Kidney (tissue), 14 donors: ENCODE data around the gene MESP1. TPM values are rescaled to one million over a fixed set of nuclear protein-coding genes. Genes with fewer than 3 reads are reported as not detected.

Experiments used
- DNase-seq, 5 donors: peaks; one replicate each; pipeline ENCODE4 v3.0.0-alpha.2; 2013 to 2020
- FAIRE-seq: peaks from 2 replicates; lab custom pipeline; 2012; peaks lifted over from hg19 to GRCh38; lab: Jason Lieb, UNC
- H3K27ac ChIP-seq, 2 donors: one replicate each; pipeline ENCODE4 v1.7.0; 2013; ENCODE audit warnings: low read depth in 2 of 2, low read length in 2 of 2, inconsistent platforms in 1 of 2
- H3K27me3 ChIP-seq: one replicate; pipeline ENCODE4 v1.7.1; 2013; ENCODE audit warnings: low read length, inconsistent platforms; ENCODE audit not compliant: control insufficient read depth, insufficient read depth
- H3K36me3 ChIP-seq, 3 donors: one replicate each; pipeline versions ENCODE4 v1.7.0 to v1.7.1; 2013; ENCODE audit warnings: low read length in 3 of 3, control low read depth in 1 of 3, inconsistent platforms in 1 of 3; ENCODE audit not compliant: insufficient read depth in 3 of 3, control insufficient read depth in 2 of 3
- H3K4me1 ChIP-seq, 3 donors: one replicate each; pipeline versions ENCODE4 v1.7.0 to v1.7.1; 2013; ENCODE audit warnings: low read length in 3 of 3, inconsistent platforms in 1 of 3, low read depth in 1 of 3; ENCODE audit not compliant: control insufficient read depth in 2 of 3, insufficient read depth in 2 of 3
- H3K4me3 ChIP-seq, 3 donors: one replicate each; pipeline versions ENCODE4 v1.7.0 to v1.8.1; 2013; ENCODE audit warnings: low read length in 3 of 3, control low read depth in 1 of 3, inconsistent platforms in 1 of 3
- H3K9ac ChIP-seq, 3 donors: one replicate each; pipeline versions ENCODE4 v1.7.0 to v1.7.1; 2013; ENCODE audit warnings: low read length in 3 of 3, control low read depth in 1 of 3, inconsistent platforms in 1 of 3
- H3K9me3 ChIP-seq, 3 donors: one replicate each; pipeline versions ENCODE4 v1.7.0 to v1.7.1; 2013; ENCODE audit warnings: low read length in 3 of 3, control low read depth in 1 of 3, inconsistent platforms in 1 of 3; ENCODE audit not compliant: control insufficient read depth in 2 of 3, insufficient read depth in 1 of 3
- CTCF ChIP-seq: IDR thresholded peaks from 3 replicates; pipeline ENCODE4 v1.5.1; 2012; ENCODE audit warnings: mild to moderate bottlenecking, moderate library complexity, borderline replicate concordance; ENCODE audit not compliant: insufficient read depth; ENCODE audit errors: extremely low read depth
- intact Hi-C: fragments of 100-400 bp; cut with DNase I; formaldehyde crosslinking; loops from one replicate; pipeline ENCODE4 v1.11.1; 2022
- polyA plus RNA-seq: library from polyadenylated mRNA; stranded (reverse); fragments of 350-450 nt; fragmentation: Illumina TruSeq; extraction: RNeasy Lipid Tissue Mini Kit (QIAGEN cat#74804); gene quantifications from one replicate; pipeline ENCODE4 v1.2.3, GENCODE V29; 2014; ENCODE audit warnings: low read depth, low replicate concordance; ENCODE audit not compliant: insufficient read depth
- total RNA-seq: library from RNA; stranded (reverse); fragmentation: NEBNext Ultra II Directional; extraction: Animal tissue kit (Norgen Biotek cat#: 25700); gene quantifications from one replicate; pipeline ENCODE4 v1.2.1, GENCODE V29; 2021
- donor health status: control.
- donor health status: control.
- donor health status: control.
- donor health status: control.
- donor health status: control.
- donor health status: DM: yes; HTN: yes; CAD: no.
- donor health status: Normal renal cell carcinoma (clear cell type).

MESP1 gene
- total and polyA plus RNA-seq, 2 donors from 2014 or later, result 2.1 to 6.0 TPM

- H3K36me3 ChIP-seq, result no peaks in the 10 kb centered on the region
- H3K4me1 ChIP-seq, result peaks cover 0 to 12% (median 0%) of the 10 kb centered on the region in 3 donors
- DNase-seq (peak in 4 of 5 donors; percentile 36 to 80 (median 54)), FAIRE-seq (no peak)
- H3K9me3 ChIP-seq, result no peaks in the 10 kb centered on the region
- TF ChIP-seq CTCF, result no peak
- H3K4me3 ChIP-seq, result peak overlapping the region in 2 of 3 donors; percentile 28 to 55
- peak overlapping the region in 2 of 3 donors; percentile 29 to 31 for H3K9ac ChIP-seq
- H3K27ac ChIP-seq, result no peak overlapping the region
- intact Hi-C loops, result no loop called here
- H3K27me3 ChIP-seq, result peaks cover 6% of the 10 kb centered on the region
Measured at GRCh38 chr15:89749951-89750559, 994 bp downstream of the MESP1 start.

- FAIRE-seq (no peak), DNase-seq (no peak)
- H3K9ac ChIP-seq, result peak overlapping the region in 1 of 3 donors; percentile 31
- H3K9me3 ChIP-seq, result no peaks in the 10 kb centered on the region
- no peaks in the 10 kb centered on the region for H3K36me3 ChIP-seq
- H3K4me3 ChIP-seq, result peak overlapping the region in 1 of 3 donors; percentile 55
- peaks cover 0 to 12% (median 0%) of the 10 kb centered on the region in 3 donors for H3K4me1 ChIP-seq
- no peak for TF ChIP-seq CTCF
- no peak overlapping the region for H3K27ac ChIP-seq
- intact Hi-C loops, result no loop called here
- peaks cover 6% of the 10 kb centered on the region for H3K27me3 ChIP-seq
Measured at GRCh38 chr15:89749526-89749925, 1.5 kb downstream of the MESP1 start.

- no peak for FAIRE-seq
- DNase-seq, result peak in 3 of 5 donors; percentile 36 to 64 (median 63)
- intact Hi-C loops, result no loop called here
Measured at GRCh38 chr15:89749054-89749453, 2.0 kb downstream of the MESP1 start.

More at GRCh38 chr15:89749054-89749453, 2.0 kb downstream of the MESP1 start:
- H3K36me3 ChIP-seq, result no peaks in the 10 kb centered on the region
- H3K9me3 ChIP-seq, result no peaks in the 10 kb centered on the region
- no peak overlapping the region for H3K4me3 ChIP-seq
- no peak overlapping the region for H3K27ac ChIP-seq
- H3K9ac ChIP-seq, result no peak overlapping the region
- H3K27me3 ChIP-seq, result peaks cover 6% of the 10 kb centered on the region
- H3K4me1 ChIP-seq, result peaks cover 0 to 12% (median 0%) of the 10 kb centered on the region in 3 donors
- no peak for TF ChIP-seq CTCF
